NB4 (cell line): ENCODE data around the gene SCAF1.

Source experiments
- DNase-seq: peaks from one replicate; pipeline ENCODE4 v3.0.0; 2010; ENCODE audit warnings: low read depth
- H3K4me3 ChIP-seq: one replicate; pipeline ENCODE4 v1.5.1; 2011; ENCODE audit warnings: mild to moderate bottlenecking, low read depth, low read length, moderate library complexity
- CTCF ChIP-seq: IDR thresholded peaks from one replicate; pipeline ENCODE4 v1.5.1; 2012; ENCODE audit warnings: low read depth, low read length
- MAX ChIP-seq: IDR thresholded peaks from 2 replicates; pipeline ENCODE4 v1.6.1; 2011; ENCODE audit warnings: low read depth, low read length
- MYC ChIP-seq: IDR thresholded peaks from 2 replicates; pipeline ENCODE4 v1.6.1; 2011; ENCODE audit warnings: low read depth, low read length
- POLR2A ChIP-seq: IDR thresholded peaks from 2 replicates; pipeline ENCODE4 v1.6.1; 2011; ENCODE audit warnings: mild to moderate bottlenecking; ENCODE audit not compliant: insufficient read length; ENCODE audit errors: extremely low read depth

The SCAF1 gene

GRCh38 chr19:49635530-49636232, 6.3 kb upstream of the SCAF1 start:
- no peak overlapping the region for H3K4me3 ChIP-seq
- DNase-seq: peak; percentile 37
- no peak for TF ChIP-seq CTCF
- no peak for TF ChIP-seq MYC
- peak; percentile 67 for TF ChIP-seq MAX
- no peak for TF ChIP-seq POLR2A

GRCh38 chr19:49636233-49636932, 5.6 kb upstream of the SCAF1 start:
- H3K4me3 ChIP-seq: no peak overlapping the region
- TF ChIP-seq MAX (no peak), MYC (no peak), CTCF (no peak), POLR2A (no peak)
- DNase-seq: no peak

GRCh38 chr19:49637821-49638738, 3.9 kb upstream of the SCAF1 start:
- peak; percentile 83 for DNase-seq
- no peak for TF ChIP-seq CTCF
- TF ChIP-seq MYC: no peak
- no peak for TF ChIP-seq POLR2A
- TF ChIP-seq MAX: no peak
- H3K4me3 ChIP-seq: no peak overlapping the region

- no peak for TF ChIP-seq MYC
- no peak for TF ChIP-seq POLR2A
- no peak for TF ChIP-seq MAX
- TF ChIP-seq CTCF: no peak
- peak overlapping the region; percentile 32 for H3K4me3 ChIP-seq
- peak; percentile 24 for DNase-seq
Observed at GRCh38 chr19:49639401-49640112, 2.5 kb upstream of the SCAF1 start.

GRCh38 chr19:49640113-49640898, 1.7 kb upstream of the SCAF1 start, which contains the start of gene RRAS:
RRAS (minus strand) TSS chr19:49640143; CDS start chr19:49640098, 45 bp downstream.
- DNase-seq: peak; percentile 100
- TF ChIP-seq CTCF: no peak
- peak; percentile 80 for TF ChIP-seq MAX
- TF ChIP-seq MYC: peak; percentile 76
- TF ChIP-seq POLR2A: peak; percentile 55
- peak within 1 kb of the TSS; percentile 81 for H3K4me3 ChIP-seq
